Lower leg skin (tissue), 3 donors: ENCODE results near the gene ETV4.
"Not testable (repeated sequence)": the region's sequence is repeated elsewhere in the genome, so short reads cannot be mapped to it uniquely, and the experiment has no call there.

Source experiments
- POLR2A ChIP-seq, 2 donors: fragments of 450-650 bp; IDR thresholded peaks; one replicate each; pipeline ENCODE4 v1.6.1; 2016 to 2017; ENCODE audit warnings: antibody characterized with exemption in 2 of 2, mild to moderate bottlenecking in 1 of 2, moderate library complexity in 1 of 2
- TF ChIP-seq, protein P1 (sequence below), 3 donors: fragments of 450-650 bp; IDR thresholded peaks; one replicate each; pipeline ENCODE4 v1.5.1; 2016; ENCODE audit warnings: antibody characterized with exemption in 3 of 3, mild to moderate bottlenecking in 3 of 3, moderate library complexity in 2 of 3

DNA sequence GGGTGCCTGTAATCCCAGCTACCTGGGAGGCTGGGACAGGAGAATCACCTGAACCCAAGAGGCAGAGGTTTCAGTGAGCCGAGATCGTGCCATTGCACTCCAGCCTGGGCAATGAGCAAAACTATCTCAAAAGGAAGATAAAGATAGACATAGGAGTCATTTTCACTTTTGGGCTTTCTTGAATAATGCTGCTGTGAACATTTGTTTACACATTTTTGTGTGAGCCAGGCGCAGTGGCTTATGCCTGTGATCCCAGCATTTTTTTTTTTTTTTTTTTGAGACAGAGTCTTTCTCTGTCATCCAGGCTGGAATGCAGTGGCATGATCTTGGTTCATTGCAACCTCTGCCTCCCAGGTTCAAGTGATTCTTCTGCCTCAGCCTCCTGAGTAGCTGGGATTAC lies 34.9 kb downstream of the ETV4 start:
- TF ChIP-seq POLR2A (IDR thresholded peaks at IDR 0.05), result not testable (repeated sequence)
- TF ChIP-seq, protein P1, sequence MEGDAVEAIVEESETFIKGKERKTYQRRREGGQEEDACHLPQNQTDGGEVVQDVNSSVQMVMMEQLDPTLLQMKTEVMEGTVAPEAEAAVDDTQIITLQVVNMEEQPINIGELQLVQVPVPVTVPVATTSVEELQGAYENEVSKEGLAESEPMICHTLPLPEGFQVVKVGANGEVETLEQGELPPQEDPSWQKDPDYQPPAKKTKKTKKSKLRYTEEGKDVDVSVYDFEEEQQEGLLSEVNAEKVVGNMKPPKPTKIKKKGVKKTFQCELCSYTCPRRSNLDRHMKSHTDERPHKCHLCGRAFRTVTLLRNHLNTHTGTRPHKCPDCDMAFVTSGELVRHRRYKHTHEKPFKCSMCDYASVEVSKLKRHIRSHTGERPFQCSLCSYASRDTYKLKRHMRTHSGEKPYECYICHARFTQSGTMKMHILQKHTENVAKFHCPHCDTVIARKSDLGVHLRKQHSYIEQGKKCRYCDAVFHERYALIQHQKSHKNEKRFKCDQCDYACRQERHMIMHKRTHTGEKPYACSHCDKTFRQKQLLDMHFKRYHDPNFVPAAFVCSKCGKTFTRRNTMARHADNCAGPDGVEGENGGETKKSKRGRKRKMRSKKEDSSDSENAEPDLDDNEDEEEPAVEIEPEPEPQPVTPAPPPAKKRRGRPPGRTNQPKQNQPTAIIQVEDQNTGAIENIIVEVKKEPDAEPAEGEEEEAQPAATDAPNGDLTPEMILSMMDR (IDR thresholded peaks at IDR 0.05), result not testable (repeated sequence)
